T-helper 1 cell treated with Interleukin-12 subunit alpha and Interleukin-12 subunit beta and Interleukin-4 antibody, amounts not matched to agents 30 μg/mL and 1 μg/mL, for 36 hours (primary cell): ENCODE data around the gene CD2AP.

Experiments used
- H3K27ac Mint-ChIP-seq: one replicate; pipeline ENCODE4 v1.8.0; 2021; ENCODE audit warnings: mild to moderate bottlenecking, mixed read lengths
- H3K27me3 Mint-ChIP-seq: one replicate; pipeline ENCODE4 v1.8.0; 2021; ENCODE audit warnings: low read depth, mixed read lengths
- H3K36me3 Mint-ChIP-seq: one replicate; pipeline ENCODE4 v1.8.0; 2021; ENCODE audit warnings: low read depth, mixed read lengths
- H3K4me1 Mint-ChIP-seq: one replicate; pipeline ENCODE4 v1.8.0; 2021; ENCODE audit warnings: low read depth, mixed read lengths
- H3K4me3 Mint-ChIP-seq: one replicate; pipeline ENCODE4 v1.8.0; 2021; ENCODE audit warnings: mild to moderate bottlenecking, moderate library complexity, mixed read lengths
- H3K9me3 Mint-ChIP-seq: one replicate; pipeline ENCODE4 v1.8.0; 2021; ENCODE audit warnings: mixed read lengths

CD2AP gene

DNA sequence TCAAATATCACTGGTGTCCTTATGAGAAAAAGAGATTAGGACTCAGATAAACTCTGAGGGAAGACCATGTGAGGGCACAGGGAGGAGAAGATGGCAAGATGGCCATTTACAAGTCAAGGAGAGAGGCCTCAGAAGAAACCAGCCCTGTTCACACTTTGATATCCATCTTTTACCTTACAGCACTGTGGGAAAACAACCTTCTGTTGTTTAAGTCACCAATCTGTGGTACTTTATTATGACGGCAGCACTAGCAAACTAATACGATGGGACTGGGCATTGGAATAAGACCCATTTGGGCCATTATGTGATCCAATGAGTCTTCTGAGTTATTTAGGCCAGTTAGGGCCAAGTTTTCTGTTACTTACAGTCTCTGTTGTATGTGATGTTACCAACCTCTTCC lies 26.4 kb upstream of the CD2AP start:
- no peaks in the 10 kb centered on the region for H3K27me3 Mint-ChIP-seq
- no peaks in the 10 kb centered on the region for H3K36me3 Mint-ChIP-seq
- no peaks in the 10 kb centered on the region for H3K9me3 Mint-ChIP-seq
- H3K27ac Mint-ChIP-seq, result no peak overlapping the region
- H3K4me1 Mint-ChIP-seq, result peaks cover 3% of the 10 kb centered on the region
- no peak overlapping the region for H3K4me3 Mint-ChIP-seq

DNA sequence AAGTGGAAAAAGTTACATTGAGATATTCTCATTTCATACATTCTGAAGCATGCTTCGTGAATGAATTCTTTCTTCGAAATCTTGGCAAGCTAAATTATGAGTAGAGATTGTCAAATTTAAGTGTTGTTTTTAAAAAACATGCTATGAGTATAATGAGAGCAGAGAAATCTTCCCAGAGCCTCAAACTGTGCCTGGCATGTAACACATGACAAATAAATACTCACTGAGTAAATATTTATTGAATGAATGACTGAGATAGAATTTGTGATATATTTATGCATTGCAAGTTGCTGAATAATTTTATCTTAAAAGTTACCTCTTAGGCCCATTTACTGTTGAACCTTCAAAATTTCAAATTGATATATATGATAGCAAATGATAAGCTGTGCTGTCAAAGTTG lies 24.7 kb upstream of the CD2AP start:
- Mint-ChIP-seq H3K4me3 (no peak overlapping the region), H3K27ac (no peak overlapping the region), H3K4me1 (no peaks in the 10 kb centered on the region), H3K36me3 (no peaks in the 10 kb centered on the region), H3K27me3 (no peaks in the 10 kb centered on the region), H3K9me3 (no peaks in the 10 kb centered on the region)

DNA sequence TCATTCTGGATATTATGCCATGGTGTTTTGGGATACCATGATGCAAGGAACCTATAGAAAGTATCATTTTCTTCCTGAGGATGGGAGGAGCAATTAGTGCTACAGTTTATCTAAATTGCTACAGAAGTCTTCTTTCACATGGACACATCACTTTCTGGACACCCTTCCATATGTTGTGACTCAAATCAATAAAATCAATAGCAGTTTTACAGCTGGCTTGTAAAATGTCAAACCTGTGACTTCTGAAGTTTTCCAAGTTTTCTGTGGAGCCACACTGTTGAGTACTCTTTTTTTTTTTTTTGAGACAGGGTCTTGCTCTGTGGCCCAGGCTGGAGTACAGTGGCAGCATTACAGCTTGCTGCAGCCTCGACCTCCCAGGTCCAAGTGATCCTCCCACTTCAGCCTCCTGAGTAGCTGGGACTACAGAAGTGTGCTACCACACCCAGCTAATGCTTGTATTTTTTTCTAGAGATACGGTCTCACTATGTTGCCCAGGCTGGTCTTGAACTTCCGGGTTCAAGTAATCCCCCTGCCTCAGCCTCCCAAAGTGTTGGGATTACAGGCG lies 24.1 kb upstream of the CD2AP start:
- Mint-ChIP-seq H3K27me3 (no peaks in the 10 kb centered on the region), H3K4me3 (no peak overlapping the region), H3K36me3 (no peaks in the 10 kb centered on the region), H3K27ac (no peak overlapping the region), H3K9me3 (no peaks in the 10 kb centered on the region), H3K4me1 (no peaks in the 10 kb centered on the region)

DNA sequence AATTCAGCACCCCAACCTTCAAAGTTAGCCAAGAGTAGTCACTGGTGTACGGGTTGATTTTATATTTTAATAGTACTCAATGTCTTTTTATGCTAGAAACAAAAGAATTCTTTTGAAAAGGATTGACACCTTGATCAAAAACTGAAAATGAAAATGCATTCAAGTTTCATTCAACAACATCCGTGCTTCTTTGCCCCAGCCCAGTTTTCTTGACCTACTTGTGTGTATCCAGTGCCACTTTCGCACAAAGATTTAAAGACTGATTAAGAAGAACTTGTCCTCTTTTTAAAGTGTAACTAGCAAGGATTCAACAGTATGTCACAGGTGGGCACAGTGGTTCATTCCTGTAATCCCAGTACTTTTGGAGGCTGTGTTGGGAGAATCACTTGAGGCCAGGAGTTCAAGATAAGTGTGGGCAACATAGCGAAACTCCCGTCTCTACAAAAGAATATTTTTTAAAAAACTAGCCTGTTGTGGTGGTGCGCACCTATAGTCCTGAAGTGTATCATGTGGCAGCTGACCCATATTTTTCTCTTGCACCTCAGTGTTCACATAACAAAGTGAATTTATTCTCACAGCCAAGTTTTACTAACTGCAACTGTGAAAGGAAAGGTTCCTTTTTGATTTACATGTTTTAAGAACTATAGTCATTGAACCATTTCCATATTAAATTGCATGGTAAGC lies 22.7 kb upstream of the CD2AP start:
- H3K4me1 Mint-ChIP-seq, result no peaks in the 10 kb centered on the region
- H3K27ac Mint-ChIP-seq, result no peak overlapping the region
- no peak overlapping the region for H3K4me3 Mint-ChIP-seq
- H3K27me3 Mint-ChIP-seq, result peaks cover 3% of the 10 kb centered on the region
- H3K9me3 Mint-ChIP-seq, result no peaks in the 10 kb centered on the region
- H3K36me3 Mint-ChIP-seq, result no peaks in the 10 kb centered on the region

DNA sequence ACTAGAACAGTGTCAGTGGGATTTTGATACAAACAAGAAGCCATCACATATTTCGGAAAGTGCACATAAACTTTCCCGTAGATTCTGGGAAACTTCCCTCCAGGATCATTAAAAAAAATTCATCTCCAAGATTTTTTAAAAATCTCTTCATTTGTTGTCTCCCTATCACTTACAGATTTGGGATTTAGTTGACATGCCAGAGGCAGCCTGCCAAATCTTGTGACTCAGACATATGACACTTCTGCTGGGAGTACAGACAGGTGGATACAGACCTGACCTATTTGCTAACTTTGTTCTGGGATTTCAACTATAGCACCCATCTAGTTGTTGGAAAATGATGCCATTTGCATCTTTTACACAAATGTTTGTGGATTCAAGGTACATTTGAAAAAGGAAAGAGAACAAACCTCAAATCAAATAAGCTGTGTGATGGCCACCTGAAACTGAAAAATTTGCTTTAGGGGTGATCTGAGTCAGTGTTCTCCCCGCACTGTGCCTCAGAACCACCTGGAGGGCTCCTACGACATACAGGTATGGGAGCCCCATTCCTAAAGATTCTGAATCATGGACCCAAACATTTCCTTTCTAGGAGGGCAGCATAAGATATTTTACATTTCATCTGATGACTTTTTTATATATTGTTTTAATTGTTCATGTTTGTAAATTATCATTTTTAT lies 21.9 kb upstream of the CD2AP start:
- Mint-ChIP-seq H3K4me3 (no peak overlapping the region), H3K27ac (no peak overlapping the region), H3K36me3 (no peaks in the 10 kb centered on the region), H3K9me3 (no peaks in the 10 kb centered on the region), H3K4me1 (no peaks in the 10 kb centered on the region), H3K27me3 (peaks cover 4% of the 10 kb centered on the region)

DNA sequence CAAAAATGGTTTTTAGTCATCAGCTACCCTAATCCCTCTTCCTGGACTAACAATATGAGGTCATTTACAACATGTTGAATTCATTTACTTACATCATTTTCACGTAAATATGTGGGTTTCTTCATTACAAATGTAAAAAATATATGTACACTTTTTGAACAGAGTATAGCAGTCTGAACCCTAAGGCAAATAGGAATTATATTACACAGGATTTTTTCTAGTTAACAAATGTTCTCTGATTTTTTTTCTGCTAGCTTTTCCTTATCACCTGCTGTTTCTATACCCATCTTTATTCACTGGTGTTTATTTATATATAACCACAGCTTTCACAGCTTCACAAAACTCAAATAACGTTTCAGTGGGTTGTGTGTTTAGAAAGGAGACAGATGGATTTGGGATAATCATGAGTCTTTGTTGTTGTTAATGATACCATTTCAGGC lies 21.0 kb upstream of the CD2AP start:
- Mint-ChIP-seq H3K27ac (no peak overlapping the region), H3K9me3 (no peaks in the 10 kb centered on the region), H3K4me1 (no peaks in the 10 kb centered on the region), H3K27me3 (peaks cover 4% of the 10 kb centered on the region), H3K36me3 (no peaks in the 10 kb centered on the region), H3K4me3 (no peak overlapping the region)

DNA sequence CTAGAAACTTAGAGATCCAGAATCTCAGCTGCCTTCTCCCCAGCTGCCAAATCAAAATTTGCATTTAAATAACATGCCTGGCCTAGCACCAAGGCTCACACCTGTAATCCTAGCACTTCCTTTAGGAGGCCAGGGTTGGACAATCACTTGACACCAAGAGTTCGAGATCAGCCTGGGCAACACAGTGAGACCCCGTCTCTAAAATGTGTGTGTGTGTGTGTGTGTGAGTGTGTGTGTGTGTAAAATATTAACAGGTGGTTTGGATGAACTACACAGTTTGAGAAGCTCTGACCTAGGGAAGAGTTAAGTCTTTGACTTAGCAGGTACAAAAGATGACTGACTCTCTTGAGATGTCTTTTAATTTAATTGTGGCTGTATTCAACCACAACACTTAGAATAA lies 20.2 kb upstream of the CD2AP start:
- Mint-ChIP-seq H3K4me1 (no peaks in the 10 kb centered on the region), H3K36me3 (no peaks in the 10 kb centered on the region), H3K27ac (no peak overlapping the region), H3K9me3 (no peaks in the 10 kb centered on the region), H3K4me3 (no peak overlapping the region), H3K27me3 (peaks cover 4% of the 10 kb centered on the region)

DNA sequence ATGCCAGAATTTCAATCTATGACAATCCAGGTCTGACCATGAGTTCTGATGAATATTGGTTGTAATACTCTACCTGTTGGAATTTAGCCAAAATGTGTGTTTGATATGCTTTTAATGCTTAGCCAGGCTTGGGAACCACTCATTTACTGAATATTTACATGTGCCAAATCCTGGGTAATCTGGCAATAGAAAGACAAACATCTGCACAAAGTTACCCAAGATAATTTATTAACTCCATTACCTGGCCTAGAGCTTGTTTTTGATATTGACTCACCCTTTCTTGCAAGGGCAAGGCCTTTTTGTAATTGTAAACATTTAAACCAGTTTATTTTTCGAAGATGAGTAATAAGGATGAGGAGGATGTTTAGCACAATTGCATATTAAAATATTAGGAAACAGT lies 13.5 kb upstream of the CD2AP start:
- H3K4me1 Mint-ChIP-seq, result no peaks in the 10 kb centered on the region
- H3K9me3 Mint-ChIP-seq, result no peaks in the 10 kb centered on the region
- H3K36me3 Mint-ChIP-seq, result no peaks in the 10 kb centered on the region
- H3K27ac Mint-ChIP-seq, result no peak overlapping the region
- peaks cover 24% of the 10 kb centered on the region for H3K27me3 Mint-ChIP-seq
- no peak overlapping the region for H3K4me3 Mint-ChIP-seq

DNA sequence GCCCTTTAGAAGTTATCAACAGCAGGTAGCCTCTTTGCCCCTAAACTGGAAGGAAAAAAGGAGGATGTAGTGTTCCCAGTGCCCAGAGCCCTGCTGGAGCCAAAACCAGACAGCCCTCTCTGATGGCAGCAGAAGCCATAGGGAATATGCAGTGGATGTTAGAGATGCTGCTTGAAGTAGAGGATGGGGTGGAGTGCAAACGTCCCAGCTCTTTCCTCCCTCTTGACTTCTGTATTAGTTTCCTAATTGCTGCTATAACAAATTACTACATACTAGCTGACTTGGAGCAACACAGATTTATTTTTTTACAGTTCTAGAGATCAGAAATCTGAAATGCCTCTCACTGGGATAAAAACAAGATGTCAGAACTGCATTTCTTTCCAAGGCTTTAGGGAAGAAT lies 12.5 kb upstream of the CD2AP start:
- H3K9me3 Mint-ChIP-seq, result peaks cover 3% of the 10 kb centered on the region
- H3K27ac Mint-ChIP-seq, result no peak overlapping the region
- H3K4me1 Mint-ChIP-seq, result no peaks in the 10 kb centered on the region
- H3K36me3 Mint-ChIP-seq, result no peaks in the 10 kb centered on the region
- peaks cover 31% of the 10 kb centered on the region for H3K27me3 Mint-ChIP-seq
- H3K4me3 Mint-ChIP-seq, result no peak overlapping the region

DNA sequence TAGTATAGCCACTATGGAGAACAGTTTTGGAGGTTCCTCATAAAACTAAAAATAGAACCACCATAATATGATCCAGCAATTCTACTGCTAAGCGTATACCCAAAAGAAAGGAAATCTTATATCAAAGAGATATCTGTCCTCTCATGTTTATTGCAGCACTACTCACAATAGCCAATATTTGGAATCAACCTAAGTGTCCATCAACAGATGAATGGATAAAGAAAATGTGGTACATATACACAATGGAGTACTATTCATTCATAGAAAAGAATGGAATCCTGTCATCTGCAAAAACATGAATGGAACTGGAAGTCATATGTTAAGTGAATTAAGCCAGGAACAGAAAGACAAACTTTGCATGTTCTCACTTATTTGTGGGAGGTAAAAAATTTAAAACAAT lies 5.7 kb upstream of the CD2AP start:
- no peak overlapping the region for H3K4me3 Mint-ChIP-seq

DNA sequence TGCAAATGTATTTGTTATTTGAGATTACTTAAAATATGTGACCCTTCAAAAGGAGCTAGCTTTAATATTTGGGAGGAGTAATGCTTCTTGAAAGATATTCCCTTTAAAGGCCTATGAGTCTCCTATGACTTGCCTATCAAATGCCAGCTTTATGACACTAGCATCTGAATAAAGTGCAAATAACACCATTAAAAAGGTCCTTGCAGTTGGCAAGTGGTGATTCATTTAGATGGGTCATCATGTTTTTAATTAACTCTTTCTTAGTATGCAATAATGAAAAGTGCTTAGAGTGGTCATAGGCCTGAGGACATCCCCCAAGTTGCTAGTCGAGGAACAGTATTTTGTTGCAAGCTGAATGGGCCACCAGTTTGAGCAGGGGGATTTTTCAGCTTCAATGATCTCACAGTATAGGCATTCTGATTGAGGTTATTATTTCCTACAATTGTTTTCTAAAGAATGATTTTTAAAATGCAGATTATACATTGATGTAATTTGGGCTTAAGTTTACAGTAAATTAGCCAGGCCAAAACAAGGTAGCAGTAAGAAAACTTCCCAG lies 3.7 kb upstream of the CD2AP start:
- H3K36me3 Mint-ChIP-seq, result peaks cover 5% of the 10 kb centered on the region
- peaks cover 11% of the 10 kb centered on the region for H3K4me1 Mint-ChIP-seq
- peaks cover 37% of the 10 kb centered on the region for H3K27me3 Mint-ChIP-seq
- H3K4me3 Mint-ChIP-seq, result no peak overlapping the region
- H3K27ac Mint-ChIP-seq, result no peak overlapping the region
- peaks cover 3% of the 10 kb centered on the region for H3K9me3 Mint-ChIP-seq

More for the DNA sequence above, 5.7 kb upstream of the CD2AP start:
- peaks cover 3% of the 10 kb centered on the region for H3K9me3 Mint-ChIP-seq
- no peaks in the 10 kb centered on the region for H3K36me3 Mint-ChIP-seq
- H3K27me3 Mint-ChIP-seq, result peaks cover 48% of the 10 kb centered on the region
- no peak overlapping the region for H3K27ac Mint-ChIP-seq
- peaks cover 3% of the 10 kb centered on the region for H3K4me1 Mint-ChIP-seq

DNA sequence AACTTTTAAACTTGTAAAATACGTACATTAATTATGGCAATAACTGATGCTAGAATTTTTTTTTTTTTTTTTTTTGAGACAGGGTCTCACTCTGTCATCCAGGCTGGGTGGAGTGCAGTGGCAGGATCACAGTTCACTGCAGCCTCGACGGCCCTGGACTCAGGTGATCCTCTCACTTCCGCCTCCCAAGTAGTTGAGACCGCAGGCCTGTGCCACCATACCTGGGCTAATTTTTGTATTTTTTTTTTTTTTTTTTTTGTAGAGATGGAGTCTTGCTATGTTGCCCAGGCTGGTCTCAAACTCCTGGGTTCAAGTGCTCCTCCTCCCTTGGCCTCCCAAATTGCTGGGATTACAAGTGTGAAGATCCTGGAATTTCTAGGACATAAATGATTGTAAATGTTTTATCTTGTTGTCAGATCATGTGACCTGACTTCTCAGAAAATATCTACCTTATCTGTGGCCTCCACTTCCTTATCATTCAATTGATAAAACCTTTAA lies 2.2 kb upstream of the CD2AP start:
- Mint-ChIP-seq H3K36me3 (peaks cover 5% of the 10 kb centered on the region), H3K27me3 (peaks cover 22% of the 10 kb centered on the region), H3K9me3 (no peaks in the 10 kb centered on the region), H3K4me3 (no peak overlapping the region), H3K27ac (no peak overlapping the region), H3K4me1 (peaks cover 24% of the 10 kb centered on the region)

DNA sequence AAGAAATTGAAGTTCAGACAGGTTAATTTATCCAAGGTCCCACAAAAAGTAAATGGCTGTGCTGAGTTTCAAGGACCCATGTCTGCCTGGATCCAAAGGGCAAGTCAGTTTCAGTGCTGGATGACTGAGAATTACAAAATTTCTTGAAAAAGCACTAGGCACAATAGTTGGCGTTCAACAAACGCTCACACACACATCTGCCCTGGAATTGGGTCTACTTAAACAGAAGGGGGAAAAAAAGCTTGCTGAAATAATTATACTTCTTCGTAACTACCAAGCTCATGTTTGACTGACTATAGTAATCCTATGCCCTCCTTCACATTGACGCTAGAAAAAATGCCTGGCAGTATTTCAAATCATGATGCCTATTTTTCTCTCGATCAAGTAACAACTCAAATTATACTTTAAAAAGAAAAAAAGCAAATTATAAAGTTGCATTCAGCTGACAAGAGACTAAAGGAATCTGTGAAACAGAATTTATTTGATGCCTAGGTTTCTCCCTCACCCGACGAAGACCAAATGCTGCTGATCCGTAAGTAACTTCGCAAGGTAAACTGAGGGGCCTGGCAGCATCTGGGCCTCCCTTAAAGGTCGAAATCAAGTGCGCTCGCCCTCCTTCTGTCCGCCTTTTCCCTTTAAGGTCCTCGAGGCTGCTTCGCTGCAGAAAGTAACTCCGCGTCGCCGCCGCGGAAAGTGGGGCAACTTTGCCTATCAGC lies 650 bp upstream of the CD2AP start:
- H3K4me3 Mint-ChIP-seq, result peak overlapping the region; percentile 98
- H3K27ac Mint-ChIP-seq, result peak overlapping the region; percentile 90
- peaks cover 29% of the 10 kb centered on the region for H3K4me1 Mint-ChIP-seq
- H3K36me3 Mint-ChIP-seq, result peaks cover 5% of the 10 kb centered on the region
- H3K27me3 Mint-ChIP-seq, result peaks cover 11% of the 10 kb centered on the region
- H3K9me3 Mint-ChIP-seq, result no peaks in the 10 kb centered on the region
